Tibial nerve (tissue), 4 donors: ENCODE results near the gene ZBTB2.

Experiments
- CTCF ChIP-seq, 5 experiments: fragments of 200-600 bp in 3 of 5; fragments of 450-650 bp in 2 of 5; sonication (generic) in 3 of 5; IDR thresholded peaks; one replicate each; pipeline ENCODE4 v1.5.1; 2016 to 2019; ENCODE audit warnings: antibody characterized with exemption in 5 of 5, mild to moderate bottlenecking in 3 of 5, moderate library complexity in 2 of 5
- EP300 ChIP-seq, 2 donors: sonication (generic); formaldehyde crosslinking; IDR thresholded peaks; one replicate each; pipeline ENCODE4 v1.6.1; 2017; ENCODE audit warnings: antibody characterized with exemption in 2 of 2, mild to moderate bottlenecking in 1 of 2

DNA sequence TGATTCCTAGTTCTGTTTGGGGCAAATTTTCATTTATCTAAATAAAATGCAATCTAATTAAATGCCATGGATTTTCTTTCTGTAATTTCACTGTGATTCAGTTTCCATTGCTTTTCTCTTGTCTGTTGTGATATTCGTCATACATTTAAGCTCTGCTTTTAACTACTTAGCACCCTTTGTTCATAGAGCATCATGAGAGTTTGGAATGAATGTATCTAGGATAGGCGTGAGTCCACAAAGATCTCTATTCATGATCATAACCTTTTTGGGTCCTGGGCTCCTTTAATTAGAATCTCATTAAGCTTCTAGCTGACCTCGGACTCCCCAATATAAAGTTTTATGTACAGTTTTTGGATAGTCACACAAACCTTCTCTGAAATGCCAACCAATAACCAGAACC, 32.9 kb downstream of the ZBTB2 start:
- no peak for TF ChIP-seq CTCF (IDR thresholded peaks at IDR 0.05)
- TF ChIP-seq EP300 (IDR thresholded peaks at IDR 0.05) = no peak
